SK-N-SH treated with all-trans-retinoic acid at 6 μM for 48 hours (cell line): ENCODE data around the gene KCNT1.

Experiments used
- ESRRG ChIP-seq: fragments of 250-450 bp; sonication (Bioruptor Pico); IDR thresholded peaks from 2 replicates; pipeline ENCODE4 v1.6.1; 2021; ENCODE audit warnings: mild to moderate bottlenecking
- GLIS3 ChIP-seq: fragments of 250-450 bp; sonication (Bioruptor Pico); IDR thresholded peaks from 2 replicates; pipeline ENCODE4 v1.5.0; 2020; ENCODE audit warnings: mild to moderate bottlenecking, moderate library complexity
- PPARA ChIP-seq: fragments of 250-450 bp; sonication (Bioruptor Pico); IDR thresholded peaks from 2 replicates; pipeline ENCODE4 v1.5.0; 2020; ENCODE audit warnings: mild to moderate bottlenecking, borderline replicate concordance
- RARB ChIP-seq: fragments of 250-450 bp; sonication (Bioruptor Pico); IDR thresholded peaks from 2 replicates; pipeline ENCODE4 v1.8.0; 2021; ENCODE audit warnings: mild to moderate bottlenecking, moderate library complexity
- TCF4 ChIP-seq: fragments of 250-450 bp; sonication (Bioruptor Pico); IDR thresholded peaks from 2 replicates; pipeline ENCODE4 v1.8.0; 2021; ENCODE audit warnings: mild to moderate bottlenecking, moderate library complexity, borderline replicate concordance
- ZFP3 ChIP-seq: fragments of 250-450 bp; sonication (Bioruptor Pico); IDR thresholded peaks from 2 replicates; pipeline ENCODE4 v1.5.0; 2020; ENCODE audit warnings: mild to moderate bottlenecking, moderate library complexity
- ZFP30 ChIP-seq: fragments of 450-650 bp; formaldehyde crosslinking; IDR thresholded peaks from 2 replicates; pipeline ENCODE4 v1.5.0; 2022; ENCODE audit warnings: mild to moderate bottlenecking, moderate library complexity
- ZNF70 ChIP-seq: fragments of 450-650 bp; formaldehyde crosslinking; IDR thresholded peaks from 2 replicates; pipeline ENCODE4 v1.5.0; 2020; ENCODE audit warnings: mild to moderate bottlenecking, moderate library complexity
- TF ChIP-seq, protein P1 (sequence below): fragments of 250-450 bp; sonication (Bioruptor Pico); IDR thresholded peaks from 2 replicates; pipeline ENCODE4 v1.8.0; 2020; ENCODE audit warnings: mild to moderate bottlenecking, moderate library complexity, borderline replicate concordance
- TF ChIP-seq, protein P2 (sequence below): fragments of 250-450 bp; sonication (Bioruptor Pico); IDR thresholded peaks from 2 replicates; pipeline ENCODE4 v1.5.0; 2020; ENCODE audit warnings: mild to moderate bottlenecking, moderate library complexity
- TF ChIP-seq, protein P3 (sequence below): fragments of 250-450 bp; sonication (Bioruptor Pico); IDR thresholded peaks from 2 replicates; pipeline ENCODE4 v1.5.1; 2020; ENCODE audit warnings: low read depth, mild to moderate bottlenecking, moderate library complexity

DNA sequence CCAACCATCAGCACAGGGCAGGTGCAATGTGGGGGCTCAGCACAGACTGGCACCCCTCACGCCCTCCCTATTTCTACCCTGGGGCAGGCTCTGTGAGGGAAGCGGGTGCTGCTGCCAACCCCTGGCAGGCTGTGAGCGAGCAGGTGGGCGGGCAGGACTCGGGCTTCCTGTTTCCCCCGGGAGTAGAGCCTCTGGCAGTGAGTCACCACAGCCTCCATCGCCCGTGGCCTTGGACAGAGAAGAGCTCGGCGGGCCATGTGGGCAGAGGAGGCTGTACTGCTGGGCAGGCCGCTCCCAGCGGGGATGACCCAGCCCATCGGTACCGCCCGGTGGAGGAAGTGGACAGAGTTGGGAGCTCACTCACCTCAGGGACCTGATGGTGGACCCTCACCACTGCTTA lies 16.6 kb downstream of the KCNT1 start:
- no peak for TF ChIP-seq TCF4 (CRISPR knock-in tag)
- TF ChIP-seq, protein P1, sequence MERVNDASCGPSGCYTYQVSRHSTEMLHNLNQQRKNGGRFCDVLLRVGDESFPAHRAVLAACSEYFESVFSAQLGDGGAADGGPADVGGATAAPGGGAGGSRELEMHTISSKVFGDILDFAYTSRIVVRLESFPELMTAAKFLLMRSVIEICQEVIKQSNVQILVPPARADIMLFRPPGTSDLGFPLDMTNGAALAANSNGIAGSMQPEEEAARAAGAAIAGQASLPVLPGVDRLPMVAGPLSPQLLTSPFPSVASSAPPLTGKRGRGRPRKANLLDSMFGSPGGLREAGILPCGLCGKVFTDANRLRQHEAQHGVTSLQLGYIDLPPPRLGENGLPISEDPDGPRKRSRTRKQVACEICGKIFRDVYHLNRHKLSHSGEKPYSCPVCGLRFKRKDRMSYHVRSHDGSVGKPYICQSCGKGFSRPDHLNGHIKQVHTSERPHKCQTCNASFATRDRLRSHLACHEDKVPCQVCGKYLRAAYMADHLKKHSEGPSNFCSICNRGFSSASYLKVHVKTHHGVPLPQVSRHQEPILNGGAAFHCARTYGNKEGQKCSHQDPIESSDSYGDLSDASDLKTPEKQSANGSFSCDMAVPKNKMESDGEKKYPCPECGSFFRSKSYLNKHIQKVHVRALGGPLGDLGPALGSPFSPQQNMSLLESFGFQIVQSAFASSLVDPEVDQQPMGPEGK (CRISPR knock-in tag): no peak
- TF ChIP-seq, protein P2, sequence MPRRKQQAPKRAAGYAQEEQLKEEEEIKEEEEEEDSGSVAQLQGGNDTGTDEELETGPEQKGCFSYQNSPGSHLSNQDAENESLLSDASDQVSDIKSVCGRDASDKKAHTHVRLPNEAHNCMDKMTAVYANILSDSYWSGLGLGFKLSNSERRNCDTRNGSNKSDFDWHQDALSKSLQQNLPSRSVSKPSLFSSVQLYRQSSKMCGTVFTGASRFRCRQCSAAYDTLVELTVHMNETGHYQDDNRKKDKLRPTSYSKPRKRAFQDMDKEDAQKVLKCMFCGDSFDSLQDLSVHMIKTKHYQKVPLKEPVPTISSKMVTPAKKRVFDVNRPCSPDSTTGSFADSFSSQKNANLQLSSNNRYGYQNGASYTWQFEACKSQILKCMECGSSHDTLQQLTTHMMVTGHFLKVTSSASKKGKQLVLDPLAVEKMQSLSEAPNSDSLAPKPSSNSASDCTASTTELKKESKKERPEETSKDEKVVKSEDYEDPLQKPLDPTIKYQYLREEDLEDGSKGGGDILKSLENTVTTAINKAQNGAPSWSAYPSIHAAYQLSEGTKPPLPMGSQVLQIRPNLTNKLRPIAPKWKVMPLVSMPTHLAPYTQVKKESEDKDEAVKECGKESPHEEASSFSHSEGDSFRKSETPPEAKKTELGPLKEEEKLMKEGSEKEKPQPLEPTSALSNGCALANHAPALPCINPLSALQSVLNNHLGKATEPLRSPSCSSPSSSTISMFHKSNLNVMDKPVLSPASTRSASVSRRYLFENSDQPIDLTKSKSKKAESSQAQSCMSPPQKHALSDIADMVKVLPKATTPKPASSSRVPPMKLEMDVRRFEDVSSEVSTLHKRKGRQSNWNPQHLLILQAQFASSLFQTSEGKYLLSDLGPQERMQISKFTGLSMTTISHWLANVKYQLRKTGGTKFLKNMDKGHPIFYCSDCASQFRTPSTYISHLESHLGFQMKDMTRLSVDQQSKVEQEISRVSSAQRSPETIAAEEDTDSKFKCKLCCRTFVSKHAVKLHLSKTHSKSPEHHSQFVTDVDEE: no peak
- no peak for TF ChIP-seq ESRRG (CRISPR knock-in tag)
- no peak for TF ChIP-seq ZFP3 (CRISPR knock-in tag)
- no peak for TF ChIP-seq ZNF70 (CRISPR knock-in tag)
- TF ChIP-seq, protein P3, sequence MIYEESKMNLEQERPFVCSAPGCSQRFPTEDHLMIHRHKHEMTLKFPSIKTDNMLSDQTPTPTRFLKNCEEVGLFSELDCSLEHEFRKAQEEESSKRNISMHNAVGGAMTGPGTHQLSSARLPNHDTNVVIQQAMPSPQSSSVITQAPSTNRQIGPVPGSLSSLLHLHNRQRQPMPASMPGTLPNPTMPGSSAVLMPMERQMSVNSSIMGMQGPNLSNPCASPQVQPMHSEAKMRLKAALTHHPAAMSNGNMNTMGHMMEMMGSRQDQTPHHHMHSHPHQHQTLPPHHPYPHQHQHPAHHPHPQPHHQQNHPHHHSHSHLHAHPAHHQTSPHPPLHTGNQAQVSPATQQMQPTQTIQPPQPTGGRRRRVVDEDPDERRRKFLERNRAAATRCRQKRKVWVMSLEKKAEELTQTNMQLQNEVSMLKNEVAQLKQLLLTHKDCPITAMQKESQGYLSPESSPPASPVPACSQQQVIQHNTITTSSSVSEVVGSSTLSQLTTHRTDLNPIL (CRISPR knock-in tag): no peak
- TF ChIP-seq GLIS3 (CRISPR knock-in tag): no peak
- TF ChIP-seq ZFP30 (CRISPR knock-in tag): no peak
- no peak for TF ChIP-seq RARB (CRISPR knock-in tag)
- TF ChIP-seq PPARA (CRISPR knock-in tag): no peak
